Measurements from ENCODE around the gene P2RY13. TPM values are rescaled to one million over a fixed set of nuclear protein-coding genes. Genes with fewer than 3 reads are reported as not detected.

The P2RY13 gene
- total RNA-seq (2012; rRNA removed) (not detected in 2 replicates), polyA plus RNA-seq (2012; rRNA removed) (not detected in 2 replicates), Bru-seq, nascent RNA (not detected), BruChase-seq, experiment 1, labeled RNA remaining after a 6-hour chase (not detected), BruChase-seq, experiment 2, labeled RNA remaining after a 2-hour chase (not detected)
- polyA plus RNA-seq (2012; cell fraction: cytosol; rRNA removed) = not detected in 2 replicates
- not detected in 2 replicates for polyA plus RNA-seq (2012; cell fraction: nucleus; rRNA removed; ENCODE audit: low replicate concordance)
- long read RNA-seq = 0 reads

- no peak within 1 kb of the TSS for H2AFZ ChIP-seq (replicated peaks; ENCODE audit: low read length, poor library complexity)
- intact Hi-C loops (cut with micrococcal nuclease) (no loop called here), in situ Hi-C loops (cut with MboI; ENCODE audit: low sequenced_read_pairs) (no loop called here), dilution Hi-C loops (cut with HindIII; ENCODE audit: low sequenced_read_pairs, unreplicated experiment) (no loop called here)
- no peak within 1 kb of the TSS for H3K4me2 ChIP-seq (ENCODE audit: low read depth, low read length)
- H2BK120ac ChIP-seq (ENCODE audit: low read depth, low read length) = no peak within 1 kb of the TSS
- H3K27ac ChIP-seq (ENCODE audit: insufficient read depth, low read length) = no peak within 1 kb of the TSS
- H3K9me1 ChIP-seq (ENCODE audit: insufficient read depth, low read length) = no peaks in the 10 kb centered on the region
- no peak within 1 kb of the TSS for H3K9ac ChIP-seq (ENCODE audit: low read depth, low read length)
- no peaks in the 10 kb centered on the region for H3K9me3 ChIP-seq (ENCODE audit: control insufficient read depth, insufficient read depth, low read length)
- CTCF ChIA-PET = no interaction called here
- H3K4me1 ChIP-seq (ENCODE audit: control insufficient read depth, insufficient read depth, low read length) = peaks cover 2% of the 10 kb centered on the region; the same call in 1 of the 2 replicates
- H4K8ac ChIP-seq (ENCODE audit: low read depth in 2 of 2, low read length in 2 of 2) = no peak within 1 kb of the TSS
- no peak within 1 kb of the TSS for H3K4me3 ChIP-seq (ENCODE audit: insufficient read depth, low read depth, low read length)
- H3K27me3 ChIP-seq (ENCODE audit: control insufficient read depth, insufficient read depth, low read length) = no peaks in the 10 kb centered on the region
- no TSS peak for BruUV-seq (replicated peaks)
- H3K18ac ChIP-seq (ENCODE audit: low read depth, low read length) = no peak within 1 kb of the TSS
- DNase-seq (no peak), ATAC-seq (ENCODE audit: low read depth) (no peak)
- H3K36me3 ChIP-seq (ENCODE audit: control insufficient read depth, insufficient read depth, low read length) = no peaks in the 10 kb centered on the region
- no peak within 1 kb of the TSS for H2BK5ac ChIP-seq (ENCODE audit: low read depth, low read length, poor library complexity, severe bottlenecking)
- TF ChIP-seq RAD21 (IDR thresholded peaks at IDR 0.05; ENCODE audit: low read length) (no peak), BHLHE40 (IDR thresholded peaks at IDR 0.05; ENCODE audit: low read depth, low read length) (no peak), CEBPB (IDR thresholded peaks at IDR 0.05; ENCODE audit: low read depth, low read length) (no peak)
- H2BK20ac ChIP-seq (ENCODE audit: low read depth, low read length) = peak within 1 kb of the TSS; percentile 29; the same call in 1 of the 2 replicates
- H2AK9ac ChIP-seq (replicated peaks; ENCODE audit: low read depth, low read length, poor library complexity) = no peak within 1 kb of the TSS
- no CpG with 5 or more reads among the region's 1 CpG for WGBS, 2 experiments (ENCODE audit: extremely low coverage in 2 of 2, insufficient read length in 1 of 2)
- H4K20me1 ChIP-seq (ENCODE audit: insufficient read depth, low read length) = no peaks in the 10 kb centered on the region
- H2BK15ac ChIP-seq (ENCODE audit: low read depth, low read length) = no peak within 1 kb of the TSS
- no peak within 1 kb of the TSS for H2AK5ac ChIP-seq (ENCODE audit: low read depth, low read length)
- no peak within 1 kb of the TSS for H3K23ac ChIP-seq (ENCODE audit: low read depth, low read length)
- no peak within 1 kb of the TSS for H3K4ac ChIP-seq (ENCODE audit: low read depth, low read length)
- POLR2A ChIA-PET (ENCODE audit: unreplicated experiment) = no interaction called here
- H3K14ac ChIP-seq (replicated peaks; ENCODE audit: low read depth, low read length) = no peak within 1 kb of the TSS
- H3K56ac ChIP-seq (ENCODE audit: extremely low read depth, insufficient read depth, low read length) = no peak within 1 kb of the TSS
- H4K5ac ChIP-seq (ENCODE audit: low read depth, low read length) = no peak within 1 kb of the TSS
- H4K91ac ChIP-seq (ENCODE audit: insufficient read depth, low read depth, low read length) = no peak within 1 kb of the TSS
- H3K79me1 ChIP-seq (ENCODE audit: low read depth in 1 of 2, low read length in 2 of 2) = no peaks in the 10 kb centered on the region
Measured at GRCh38 chr3:151329363-151329762, at the start of gene P2RY13. TSS of gene P2RY13 (minus strand) at chr3:151329549. CDS start at chr3:151329528, 21 bp downstream.

Data from IMR-90 (cell line).